GM12874 (cell line): ENCODE measurements around the gene CPTP.
A peak's percentile ranks its signal among the peaks of the same experiment; 100 is the strongest.

Experiments
- TF ChIP-seq, protein P1 (sequence below): IDR thresholded peaks from 2 replicates; pipeline ENCODE4 v1.5.1; 2011; ENCODE audit warnings: low read depth, mild to moderate bottlenecking, control low read depth, low read length, moderate library complexity; ENCODE audit not compliant: insufficient read depth

The CPTP gene

DNA sequence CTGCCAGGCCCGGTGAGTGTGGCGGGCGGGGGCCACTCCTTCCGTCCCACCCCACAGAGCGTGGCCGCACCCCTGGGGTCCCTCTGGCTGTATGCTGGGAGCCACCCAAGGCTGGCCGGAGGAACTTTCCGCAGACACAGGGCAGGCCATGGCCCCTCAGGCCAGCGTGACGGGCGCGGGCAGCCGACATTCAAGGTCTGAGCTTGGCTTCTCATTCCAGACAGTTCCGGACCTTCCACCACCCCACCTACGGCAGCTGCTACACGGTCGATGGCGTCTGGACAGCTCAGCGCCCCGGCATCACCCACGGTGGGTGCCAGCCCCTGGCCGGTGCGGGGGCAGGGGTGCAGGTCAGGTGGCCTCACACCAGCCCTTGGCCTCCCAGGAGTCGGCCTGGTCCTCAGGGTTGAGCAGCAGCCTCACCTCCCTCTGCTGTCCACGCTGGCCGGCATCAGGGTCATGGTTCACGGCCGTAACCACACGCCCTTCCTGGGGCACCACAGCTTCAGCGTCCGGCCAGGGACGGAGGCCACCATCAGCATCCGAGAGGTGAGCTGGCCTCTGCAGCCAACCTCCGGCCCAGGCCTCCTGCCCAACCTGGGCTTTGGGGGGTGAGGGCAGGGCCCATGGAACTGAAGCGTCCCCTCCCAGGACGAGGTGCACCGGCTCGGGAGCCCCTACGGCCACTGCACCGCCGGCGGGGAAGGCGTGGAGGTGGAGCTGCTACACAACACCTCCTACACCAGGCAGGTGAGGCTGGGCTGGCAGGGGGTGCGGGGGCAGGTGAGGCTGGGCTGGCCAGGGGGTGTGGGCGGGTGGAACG lies 37.1 kb upstream of the CPTP start:
- TF ChIP-seq, protein P1, sequence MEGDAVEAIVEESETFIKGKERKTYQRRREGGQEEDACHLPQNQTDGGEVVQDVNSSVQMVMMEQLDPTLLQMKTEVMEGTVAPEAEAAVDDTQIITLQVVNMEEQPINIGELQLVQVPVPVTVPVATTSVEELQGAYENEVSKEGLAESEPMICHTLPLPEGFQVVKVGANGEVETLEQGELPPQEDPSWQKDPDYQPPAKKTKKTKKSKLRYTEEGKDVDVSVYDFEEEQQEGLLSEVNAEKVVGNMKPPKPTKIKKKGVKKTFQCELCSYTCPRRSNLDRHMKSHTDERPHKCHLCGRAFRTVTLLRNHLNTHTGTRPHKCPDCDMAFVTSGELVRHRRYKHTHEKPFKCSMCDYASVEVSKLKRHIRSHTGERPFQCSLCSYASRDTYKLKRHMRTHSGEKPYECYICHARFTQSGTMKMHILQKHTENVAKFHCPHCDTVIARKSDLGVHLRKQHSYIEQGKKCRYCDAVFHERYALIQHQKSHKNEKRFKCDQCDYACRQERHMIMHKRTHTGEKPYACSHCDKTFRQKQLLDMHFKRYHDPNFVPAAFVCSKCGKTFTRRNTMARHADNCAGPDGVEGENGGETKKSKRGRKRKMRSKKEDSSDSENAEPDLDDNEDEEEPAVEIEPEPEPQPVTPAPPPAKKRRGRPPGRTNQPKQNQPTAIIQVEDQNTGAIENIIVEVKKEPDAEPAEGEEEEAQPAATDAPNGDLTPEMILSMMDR, result no peak

DNA sequence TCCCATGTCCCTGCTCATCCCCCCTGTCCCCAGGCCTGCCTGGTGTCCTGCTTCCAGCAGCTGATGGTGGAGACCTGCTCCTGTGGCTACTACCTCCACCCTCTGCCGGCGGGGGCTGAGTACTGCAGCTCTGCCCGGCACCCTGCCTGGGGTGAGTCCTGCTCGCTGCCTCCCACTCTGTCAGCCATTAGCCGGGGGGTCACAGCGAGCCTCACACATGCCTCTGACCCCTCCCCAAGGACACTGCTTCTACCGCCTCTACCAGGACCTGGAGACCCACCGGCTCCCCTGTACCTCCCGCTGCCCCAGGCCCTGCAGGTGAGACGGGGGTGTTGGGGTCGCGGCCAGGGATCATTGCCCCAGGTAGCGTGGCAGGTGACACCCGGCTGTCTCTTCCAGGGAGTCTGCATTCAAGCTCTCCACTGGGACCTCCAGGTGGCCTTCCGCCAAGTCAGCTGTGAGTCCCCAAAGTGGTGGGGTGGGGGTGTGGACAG lies 34.3 kb upstream of the CPTP start:
- TF ChIP-seq, protein P1, result peak; percentile 56; the same call in 1 of the 2 replicates

DNA sequence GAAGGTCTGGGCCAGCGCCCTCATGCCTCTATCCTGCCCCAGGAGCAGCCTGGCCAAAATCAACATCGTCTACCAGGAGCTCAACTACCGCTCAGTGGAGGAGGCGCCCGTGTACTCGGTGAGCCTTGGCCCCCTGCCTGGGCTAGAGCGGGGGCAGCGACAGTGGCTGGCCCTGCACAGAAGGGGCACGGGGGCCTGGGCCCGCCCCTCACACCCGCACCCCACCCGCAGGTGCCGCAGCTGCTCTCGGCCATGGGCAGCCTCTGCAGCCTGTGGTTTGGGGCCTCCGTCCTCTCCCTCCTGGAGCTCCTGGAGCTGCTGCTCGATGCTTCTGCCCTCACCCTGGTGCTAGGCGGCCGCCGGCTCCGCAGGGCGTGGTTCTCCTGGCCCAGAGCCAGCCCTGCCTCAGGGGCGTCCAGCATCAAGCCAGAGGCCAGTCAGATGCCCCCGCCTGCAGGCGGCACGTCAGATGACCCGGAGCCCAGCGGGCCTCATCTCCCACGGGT lies 33.5 kb upstream of the CPTP start:
- TF ChIP-seq, protein P1, result no peak

DNA sequence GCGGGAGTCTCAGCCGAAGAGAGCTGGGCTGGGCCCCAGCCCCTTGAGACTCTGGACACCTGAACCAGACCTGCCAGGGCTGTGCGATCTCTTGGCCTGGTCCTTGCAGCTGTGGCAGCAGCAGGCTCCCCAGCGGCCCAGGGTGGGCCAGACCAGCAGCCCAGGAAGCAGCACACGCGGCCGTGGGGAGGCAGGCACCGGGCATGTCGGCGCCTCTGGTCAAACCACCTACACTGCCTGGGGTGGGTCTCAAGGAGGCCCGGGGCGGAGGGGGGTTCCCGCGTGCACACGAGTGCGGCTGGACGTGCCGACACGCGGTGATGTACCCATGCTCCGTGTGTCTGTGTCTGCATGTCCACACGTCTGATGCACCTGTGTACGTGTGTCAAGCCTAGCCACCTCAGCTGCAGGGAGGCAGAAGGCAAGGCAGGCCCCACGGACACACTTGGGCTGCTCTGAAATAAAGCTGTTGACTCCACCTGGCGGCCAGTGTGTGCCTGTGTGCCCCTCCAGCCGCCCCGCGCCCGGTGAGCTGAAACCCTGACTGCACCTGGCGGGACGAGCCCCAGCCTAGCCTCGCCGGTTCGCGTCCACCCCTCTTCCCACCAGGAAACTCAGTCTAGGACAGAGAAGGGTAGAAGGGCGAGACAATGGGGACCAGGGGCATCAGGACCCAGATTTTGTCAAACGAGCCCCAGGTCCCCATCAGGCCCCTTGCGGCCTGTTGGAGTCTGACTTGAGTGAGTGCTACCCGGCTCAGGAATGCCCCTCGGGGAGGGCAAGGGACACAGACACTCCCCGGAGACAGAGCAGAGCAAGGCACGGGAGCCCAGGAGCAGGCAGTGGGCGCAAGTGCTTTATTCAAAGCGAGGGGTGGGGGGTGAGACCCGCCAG lies 32.8 kb upstream of the CPTP start:
- TF ChIP-seq, protein P1, result peak; percentile 81

DNA sequence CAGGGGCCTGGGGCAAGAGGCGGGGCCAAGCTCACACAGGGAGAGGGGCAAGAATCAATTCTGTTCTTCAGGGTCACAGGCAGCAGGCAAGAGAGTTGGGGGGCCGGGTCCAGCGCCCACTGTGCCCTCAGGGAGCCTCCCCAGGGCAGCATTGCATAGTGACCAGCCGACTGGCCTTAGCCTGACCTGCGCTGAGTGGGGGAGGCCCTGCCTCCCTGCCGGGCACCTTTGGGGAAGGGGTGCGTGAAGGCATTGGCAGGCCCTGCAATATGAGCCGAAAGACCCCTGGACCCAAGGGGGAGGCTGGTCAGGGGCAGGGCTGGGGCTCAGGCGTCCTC lies 32.2 kb upstream of the CPTP start:
- TF ChIP-seq, protein P1, result no peak

DNA sequence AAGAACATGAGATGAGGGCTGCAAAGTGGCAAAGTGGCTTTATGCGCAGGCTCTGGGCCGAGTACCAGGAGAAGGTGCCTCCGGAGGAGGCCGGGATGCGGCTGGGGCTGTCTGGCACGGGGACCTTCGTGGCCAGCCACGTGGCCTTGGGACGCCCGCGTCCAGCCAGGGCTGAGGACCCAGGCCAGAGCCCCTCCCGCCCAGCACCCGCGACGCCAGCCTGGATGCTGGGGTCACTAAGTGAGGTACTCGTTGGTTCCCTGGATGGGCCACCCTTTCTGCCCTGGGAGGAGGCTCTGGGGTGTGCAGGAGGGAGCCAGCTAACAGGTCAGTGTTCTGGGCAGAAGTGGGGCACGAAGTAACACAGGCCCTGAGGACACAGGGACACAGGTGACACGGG lies 31.8 kb upstream of the CPTP start:
- TF ChIP-seq, protein P1, result no peak
